HepG2 (cell line): ENCODE data around the gene CAGE1. TPM values are rescaled to one million over a fixed set of nuclear protein-coding genes. Genes with fewer than 3 reads are reported as not detected.

Source experiments
- ARID3A ChIP-seq: IDR thresholded peaks from 2 replicates; pipeline ENCODE4 v1.6.1; 2012; ENCODE audit warnings: low read depth, low read length, improper control_type of control experiment
- BCL3 ChIP-seq: sonication (generic); formaldehyde crosslinking; IDR thresholded peaks from 2 replicates; pipeline ENCODE4 v1.5.1; 2020; ENCODE audit warnings: mild to moderate bottlenecking, missing genetic modification reagents, moderate library complexity
- CEBPB ChIP-seq: IDR thresholded peaks from 2 replicates; pipeline ENCODE4 v1.6.1; 2011; ENCODE audit warnings: low read depth, low read length, improper control_type of control experiment, borderline replicate concordance
- FOXO4 ChIP-seq: sonication (generic); formaldehyde crosslinking; conservative IDR thresholded peaks from 2 replicates; pipeline ENCODE4 v1.8.1; 2023; ENCODE audit warnings: missing genetic modification reagents
- GFI1 ChIP-seq: sonication (generic); formaldehyde crosslinking; IDR thresholded peaks from 2 replicates; pipeline ENCODE4 v1.5.0; 2020; ENCODE audit warnings: missing genetic modification reagents, mild to moderate bottlenecking, borderline replicate concordance
- HOMEZ ChIP-seq: IDR thresholded peaks from 2 replicates; pipeline ENCODE4 v1.6.1; 2016; ENCODE audit warnings: low read depth
- MTA3 ChIP-seq: sonication (generic); formaldehyde crosslinking; IDR thresholded peaks from 2 replicates; pipeline ENCODE4 v1.4.0; 2020; ENCODE audit warnings: missing genetic modification reagents
- REL ChIP-seq: sonication (generic); formaldehyde crosslinking; conservative IDR thresholded peaks from 2 replicates; pipeline ENCODE4 v1.8.0; 2022; ENCODE audit warnings: mild to moderate bottlenecking, missing genetic modification reagents, moderate library complexity
- RFXAP ChIP-seq: sonication (generic); formaldehyde crosslinking; IDR thresholded peaks from 2 replicates; pipeline ENCODE4 v1.4.0; 2020; ENCODE audit warnings: missing genetic modification reagents, borderline replicate concordance
- SP140L ChIP-seq: sonication (generic); formaldehyde crosslinking; IDR thresholded peaks from 2 replicates; pipeline ENCODE4 v1.4.0; 2020; ENCODE audit warnings: missing genetic modification reagents, borderline replicate concordance
- TBL1XR1 ChIP-seq: fragments of 150-350 bp; IDR thresholded peaks from 2 replicates; pipeline ENCODE4 v1.6.1; 2014; ENCODE audit warnings: borderline replicate concordance, low read length; ENCODE audit not compliant: partially characterized antibody
- THRA ChIP-seq: sonication (generic); formaldehyde crosslinking; IDR thresholded peaks from 2 replicates; pipeline ENCODE4 v1.4.0; 2020; ENCODE audit warnings: missing genetic modification reagents, borderline replicate concordance
- U2AF2 ChIP-seq: fragments of 200-400 bp; formaldehyde crosslinking; IDR thresholded peaks from 2 replicates; pipeline ENCODE4 v1.6.1; 2017; ENCODE audit warnings: low read depth, mild to moderate bottlenecking, low read length
- ZBTB25 ChIP-seq: IDR thresholded peaks from 2 replicates; pipeline ENCODE4 v1.6.1; 2018; ENCODE audit warnings: missing genetic modification reagents
- ZNF441 ChIP-seq: sonication (generic); formaldehyde crosslinking; IDR thresholded peaks from 2 replicates; pipeline ENCODE4 v1.7.0; 2021; ENCODE audit warnings: missing genetic modification reagents, borderline replicate concordance
- ZNF691 ChIP-seq: sonication (generic); formaldehyde crosslinking; IDR thresholded peaks from 2 replicates; pipeline ENCODE4 v1.4.0; 2020; ENCODE audit warnings: missing genetic modification reagents, low read depth, mild to moderate bottlenecking, borderline replicate concordance
- ZNF746 ChIP-seq: sonication (generic); formaldehyde crosslinking; IDR thresholded peaks from 2 replicates; pipeline ENCODE4 v1.8.0; 2022; ENCODE audit warnings: mild to moderate bottlenecking, missing genetic modification reagents
- ZNF878 ChIP-seq: sonication (generic); formaldehyde crosslinking; IDR thresholded peaks from 2 replicates; pipeline ENCODE4 v1.8.1; 2023; ENCODE audit warnings: mild to moderate bottlenecking, missing genetic modification reagents, moderate library complexity
- polyA plus RNA-seq, 8 experiments: library from polyadenylated mRNA; depleted of rRNA in 3 of 8; stranded (reverse) in 7 of 8; unstranded in 1 of 8; fragments of >200 nt; fragmentation: Illumina TruSeq in 4 of 8; extraction: Trizol in 4 of 8; gene quantifications; 2 replicates each; pipeline versions ENCODE4 v1.2.1 to v1.2.3, GENCODE V29; 2011 to 2016; ENCODE audit warnings: low read depth in 4 of 8, missing spikeins in 1 of 8, mixed read lengths in 1 of 8; ENCODE audit not compliant: insufficient read depth in 1 of 8
- total RNA-seq, 5 experiments: library from RNA; depleted of rRNA; stranded (reverse); fragments of >200 nt; fragmentation: Illumina TruSeq; extraction: Trizol; gene quantifications; 2 replicates each; pipeline ENCODE4 v1.2.3, GENCODE V29; 2016; ENCODE audit warnings: low read depth in 1 of 5

CAGE1 gene
- total and polyA plus RNA-seq, 2 of the 13 experiments (the other 11 are each of a cell fraction or from before 2014, with no cell fraction given), result 0.03 to 0.15 TPM

- no peak for TF ChIP-seq CEBPB
- TF ChIP-seq ZNF878 (CRISPR knock-in tag), result no peak
- TF ChIP-seq U2AF2, result no peak
- no peak for TF ChIP-seq RFXAP (CRISPR knock-in tag)
- TF ChIP-seq ARID3A, result peak; percentile 89
- TF ChIP-seq REL (CRISPR knock-in tag), result no peak
- TF ChIP-seq ZBTB25 (CRISPR knock-in tag), result 0 out of 2 replicates have a peak, but pooled peaks have one; percentile 27
- TF ChIP-seq SP140L (CRISPR knock-in tag), result no peak
- TF ChIP-seq TBL1XR1, result no peak
- no peak for TF ChIP-seq MTA3 (CRISPR knock-in tag)
- TF ChIP-seq HOMEZ, result peak; percentile 50; the same call in 1 of the 2 replicates
- TF ChIP-seq FOXO4 (CRISPR knock-in tag), result no peak
- no peak for TF ChIP-seq ZNF746 (CRISPR knock-in tag)
- TF ChIP-seq BCL3, result no peak
- TF ChIP-seq ZNF441 (CRISPR knock-in tag), result no peak
- TF ChIP-seq THRA (CRISPR knock-in tag), result 0 out of 2 replicates have a peak, but pooled peaks have one; percentile 10
- TF ChIP-seq GFI1 (CRISPR knock-in tag), result no peak; the same call in 1 of the 2 replicates
- no peak for TF ChIP-seq ZNF691 (CRISPR knock-in tag)
Observed at GRCh38 chr6:7424967-7425807, 35.6 kb upstream of the CAGE1 start (continued).
